Endodermal cell (in vitro differentiated cells): ENCODE measurements around the gene PAMR1. TPM values are rescaled to one million over a fixed set of nuclear protein-coding genes. Genes with fewer than 3 reads are reported as not detected.

Experiments used
- DNase-seq: peaks from one replicate; pipeline ENCODE4 v3.0.0-alpha.2; 2017
- H3K27ac ChIP-seq: 2 replicates; pipeline ENCODE4 v1.5.1; 2013; ENCODE audit warnings: mild to moderate bottlenecking, low read depth, low read length, moderate library complexity
- H3K27me3 ChIP-seq: 2 replicates; pipeline ENCODE4 v1.6.1; 2013; ENCODE audit warnings: mild to moderate bottlenecking, low read length, moderate library complexity; ENCODE audit not compliant: insufficient read depth, control insufficient read depth, poor library complexity, severe bottlenecking
- H3K36me3 ChIP-seq: 2 replicates; pipeline ENCODE4 v1.7.0; 2013; ENCODE audit warnings: mild to moderate bottlenecking, low read length, moderate library complexity; ENCODE audit not compliant: control insufficient read depth, insufficient read depth
- H3K4me1 ChIP-seq: one replicate; pipeline ENCODE4 v1.7.0; 2013; ENCODE audit warnings: low read length; ENCODE audit not compliant: control insufficient read depth, insufficient read depth
- H3K4me3 ChIP-seq: 2 replicates; pipeline ENCODE4 v1.5.1; 2013; ENCODE audit warnings: mild to moderate bottlenecking, low read length, moderate library complexity
- H3K9ac ChIP-seq: 2 replicates; pipeline ENCODE4 v1.6.1; 2013; ENCODE audit warnings: mild to moderate bottlenecking, low read length, moderate library complexity; ENCODE audit not compliant: poor library complexity, severe bottlenecking; ENCODE audit errors: extremely low read depth
- H3K9me3 ChIP-seq: 2 replicates; pipeline ENCODE4 v1.6.1; 2013; ENCODE audit warnings: mild to moderate bottlenecking, low read length, moderate library complexity; ENCODE audit not compliant: control insufficient read depth
- H3K27ac Mint-ChIP-seq: 2 replicates; pipeline ENCODE4 v1.8.0; 2020; ENCODE audit warnings: mixed read lengths
- H3K27me3 Mint-ChIP-seq: 2 replicates; pipeline ENCODE4 v1.8.0; 2021; ENCODE audit warnings: mild to moderate bottlenecking, mixed read lengths; ENCODE audit not compliant: insufficient read depth
- H3K36me3 Mint-ChIP-seq: 2 replicates; pipeline ENCODE4 v1.8.0; 2020; ENCODE audit warnings: low read depth, mixed read lengths
- H3K4me1 Mint-ChIP-seq: 2 replicates; pipeline ENCODE4 v1.8.0; 2020; ENCODE audit warnings: mixed read lengths
- H3K4me3 Mint-ChIP-seq: 2 replicates; pipeline ENCODE4 v1.8.0; 2020; ENCODE audit warnings: mild to moderate bottlenecking, moderate library complexity, mixed read lengths
- H3K9me3 Mint-ChIP-seq: 2 replicates; pipeline ENCODE4 v1.8.0; 2020; ENCODE audit warnings: mild to moderate bottlenecking, mixed read lengths
- CTCF ChIP-seq: fragments of 200-600 bp; sonication (generic); conservative IDR thresholded peaks from 2 replicates; pipeline ENCODE4 v1.5.0; 2021; ENCODE audit warnings: antibody characterized with exemption, mild to moderate bottlenecking
- WGBS, 2 experiments: methylation state at CpG; one replicate each; pipeline versions ENCODE4 v1.1.5 to v1.1.7; 2013; ENCODE audit warnings: missing lambda C conversion rate in 2 of 2, mixed read lengths in 1 of 2; ENCODE audit not compliant: insufficient coverage in 1 of 2, insufficient read length in 1 of 2; 5-methylcytosine and 5-hydroxymethylcytosine counted together
- total RNA-seq, 2 donors: library from RNA; stranded (reverse); fragmentation: NEBNext Ultra II Directional in 1 of 2; extraction: Animal tissue kit (Norgen Biotek cat#: 25700) in 1 of 2; gene quantifications; 2 replicates in 1 of 2; 3 replicates in 1 of 2; pipeline ENCODE4 v1.2.1, GENCODE V29; 2021

Gene PAMR1
- total RNA-seq, 2 donors from 2014 or later, result 55.3 to 79.0 TPM

- Mint-ChIP-seq H3K9me3 (no peaks in the 10 kb centered on the region), H3K36me3 (peaks cover 28% of the 10 kb centered on the region), H3K4me1 (no peaks in the 10 kb centered on the region), H3K27ac (no peak overlapping the region), H3K27me3 (peaks cover 8% of the 10 kb centered on the region), H3K4me3 (no peak overlapping the region)
- TF ChIP-seq CTCF, result no peak
- DNase-seq, result no peak
- Histone ChIP-seq H3K9ac (no peak overlapping the region), H3K27ac (no peak overlapping the region), H3K36me3 (no peaks in the 10 kb centered on the region), H3K4me1 (no peaks in the 10 kb centered on the region), H3K4me3 (no peak overlapping the region), H3K27me3 (no peaks in the 10 kb centered on the region), H3K9me3 (peaks cover 8% of the 10 kb centered on the region)
- 92% methylated on average over 2 to 5 of the region's 5 CpGs for WGBS, 2 experiments
Observed at GRCh38 chr11:35494957-35495490, 30.4 kb downstream of the PAMR1 start.

DNA sequence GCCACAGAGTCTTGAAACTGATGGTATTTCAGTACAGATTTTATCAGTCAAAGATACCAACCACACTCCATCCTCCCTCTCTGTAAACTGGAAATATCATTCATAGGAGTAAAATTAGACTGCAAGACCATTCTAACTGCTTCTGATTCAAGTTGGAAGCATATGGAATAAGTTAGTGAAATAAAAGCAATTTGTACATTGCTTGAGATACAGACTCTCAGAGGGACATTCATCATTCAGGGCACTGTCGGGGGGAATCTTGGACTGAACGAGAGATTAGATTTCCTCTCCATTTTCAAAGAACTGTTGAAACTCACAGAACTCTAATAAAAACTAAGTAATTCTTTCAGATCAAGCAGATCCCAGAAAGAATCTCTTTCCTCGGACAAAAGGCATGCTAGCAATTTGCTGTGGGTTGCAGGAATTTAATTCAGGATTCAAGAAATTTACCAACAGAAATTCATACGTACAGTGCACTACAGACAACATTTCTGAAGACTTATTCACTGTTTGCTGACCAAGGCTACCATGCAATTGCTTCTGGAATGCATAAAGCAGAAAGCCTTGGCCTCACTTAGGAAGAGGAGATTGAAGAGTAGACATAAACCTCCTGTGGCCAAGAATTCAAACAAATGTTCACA lies 34.1 kb downstream of the PAMR1 start:
- H3K4me3 Mint-ChIP-seq, result no peak overlapping the region

DNA sequence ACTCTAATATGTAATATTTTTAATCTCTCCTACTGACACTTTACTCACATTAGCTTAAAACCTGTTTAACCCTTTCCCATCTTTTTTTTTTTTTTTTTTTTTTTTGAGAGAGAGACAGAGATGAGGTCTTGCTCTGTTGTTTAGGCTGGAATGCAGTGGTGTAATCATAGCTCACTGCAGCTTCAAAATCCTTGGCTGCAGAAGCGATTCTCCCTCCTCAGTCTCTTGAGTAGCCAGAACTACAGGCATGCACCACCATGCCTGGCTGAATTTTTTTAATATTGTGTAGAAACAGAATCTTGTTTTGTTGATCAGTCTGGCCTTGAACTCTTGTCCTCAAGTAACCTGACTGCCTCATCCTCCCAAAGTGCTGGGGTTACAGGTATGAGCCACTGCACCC lies 37.3 kb downstream of the PAMR1 start:
- no peak overlapping the region for H3K27ac Mint-ChIP-seq
- no peaks in the 10 kb centered on the region for H3K4me1 ChIP-seq
- no peaks in the 10 kb centered on the region for H3K36me3 ChIP-seq
- no peak overlapping the region for H3K4me3 Mint-ChIP-seq
- H3K9me3 Mint-ChIP-seq, result peaks cover 7% of the 10 kb centered on the region
- H3K27me3 ChIP-seq, result no peaks in the 10 kb centered on the region
- 92 to 100% methylated on average over 1 of the region's 1 CpG for WGBS, 2 experiments
- H3K9me3 ChIP-seq, result peaks cover 25% of the 10 kb centered on the region
- DNase-seq, result no peak
- H3K27ac ChIP-seq, result no peak overlapping the region
- H3K4me3 ChIP-seq, result no peak overlapping the region
- H3K9ac ChIP-seq, result no peak overlapping the region
- no peak for TF ChIP-seq CTCF
- H3K4me1 Mint-ChIP-seq, result no peaks in the 10 kb centered on the region
- peaks cover 44% of the 10 kb centered on the region for H3K36me3 Mint-ChIP-seq
- H3K27me3 Mint-ChIP-seq, result peaks cover 14% of the 10 kb centered on the region

More for the DNA sequence above, 34.1 kb downstream of the PAMR1 start:
- H3K27me3 ChIP-seq, result no peaks in the 10 kb centered on the region
- H3K4me3 ChIP-seq, result no peak overlapping the region
- TF ChIP-seq CTCF, result no peak
- no peak for DNase-seq
- H3K27me3 Mint-ChIP-seq, result peaks cover 17% of the 10 kb centered on the region
- no peaks in the 10 kb centered on the region for H3K4me1 ChIP-seq
- no peaks in the 10 kb centered on the region for H3K4me1 Mint-ChIP-seq
- H3K9ac ChIP-seq, result no peak overlapping the region
- no peaks in the 10 kb centered on the region for H3K9me3 Mint-ChIP-seq
- H3K36me3 Mint-ChIP-seq, result peaks cover 38% of the 10 kb centered on the region
- no peaks in the 10 kb centered on the region for H3K36me3 ChIP-seq
- peaks cover 10% of the 10 kb centered on the region for H3K9me3 ChIP-seq
- H3K27ac ChIP-seq, result no peak overlapping the region
- no peak overlapping the region for H3K27ac Mint-ChIP-seq
- 91 to 100% methylated on average over 3 to 4 of the region's 4 CpGs for WGBS, 2 experiments
